DMS79 treated with DMSO at 0.1 percent for 48 hours (cell line): ENCODE data around the gene SEMG1.

Source experiments
- DNase-seq: peaks from one replicate; lab custom pipeline; 2025; lab: John Stamatoyannopoulos, UW

Gene SEMG1, protein sequence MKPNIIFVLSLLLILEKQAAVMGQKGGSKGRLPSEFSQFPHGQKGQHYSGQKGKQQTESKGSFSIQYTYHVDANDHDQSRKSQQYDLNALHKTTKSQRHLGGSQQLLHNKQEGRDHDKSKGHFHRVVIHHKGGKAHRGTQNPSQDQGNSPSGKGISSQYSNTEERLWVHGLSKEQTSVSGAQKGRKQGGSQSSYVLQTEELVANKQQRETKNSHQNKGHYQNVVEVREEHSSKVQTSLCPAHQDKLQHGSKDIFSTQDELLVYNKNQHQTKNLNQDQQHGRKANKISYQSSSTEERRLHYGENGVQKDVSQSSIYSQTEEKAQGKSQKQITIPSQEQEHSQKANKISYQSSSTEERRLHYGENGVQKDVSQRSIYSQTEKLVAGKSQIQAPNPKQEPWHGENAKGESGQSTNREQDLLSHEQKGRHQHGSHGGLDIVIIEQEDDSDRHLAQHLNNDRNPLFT

DNA sequence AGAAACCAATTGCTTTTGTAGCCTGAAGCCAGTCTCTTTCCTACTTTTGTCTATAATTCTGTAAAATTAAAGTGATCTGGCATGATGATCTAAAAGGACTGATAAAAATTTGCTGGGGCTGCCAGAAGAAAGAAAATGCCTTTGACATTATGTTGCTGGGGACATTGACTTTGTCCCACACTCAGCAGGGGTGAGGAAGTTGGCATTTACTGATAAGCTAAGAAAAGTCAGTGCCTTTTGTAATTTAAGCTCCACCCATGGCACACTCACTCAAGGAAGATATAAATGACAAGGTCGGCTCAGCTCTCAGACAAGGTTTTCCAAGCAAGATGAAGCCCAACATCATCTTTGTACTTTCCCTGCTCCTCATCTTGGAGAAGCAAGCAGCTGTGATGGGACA is at the start of gene SEMG1:
TSS of gene SEMG1 (plus strand) at position 309 of the 400 bp plus-strand sequence. CDS start at position 330, 21 bp downstream.
- no peak for DNase-seq

DNA sequence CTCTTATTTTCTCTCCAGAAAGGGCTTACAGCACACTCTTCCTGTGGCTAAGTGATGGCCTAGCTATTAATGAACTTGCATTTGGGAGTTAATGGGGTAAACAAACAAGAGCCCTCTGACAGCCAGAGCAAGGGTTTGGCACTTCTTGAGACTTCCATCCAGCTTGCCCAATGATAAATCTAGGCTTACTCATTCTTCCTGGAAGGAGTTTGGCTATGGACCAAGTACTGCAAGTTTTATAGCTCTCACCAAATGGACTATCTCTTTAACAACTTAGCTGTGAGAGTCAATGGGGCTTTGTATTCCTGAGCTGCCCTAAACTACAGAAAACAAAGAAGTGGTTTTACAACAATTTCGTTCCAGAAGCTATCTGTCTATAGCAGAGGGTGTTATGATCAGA is 48.9 kb upstream of the SEMG1 start:
- no peak for DNase-seq

DNA sequence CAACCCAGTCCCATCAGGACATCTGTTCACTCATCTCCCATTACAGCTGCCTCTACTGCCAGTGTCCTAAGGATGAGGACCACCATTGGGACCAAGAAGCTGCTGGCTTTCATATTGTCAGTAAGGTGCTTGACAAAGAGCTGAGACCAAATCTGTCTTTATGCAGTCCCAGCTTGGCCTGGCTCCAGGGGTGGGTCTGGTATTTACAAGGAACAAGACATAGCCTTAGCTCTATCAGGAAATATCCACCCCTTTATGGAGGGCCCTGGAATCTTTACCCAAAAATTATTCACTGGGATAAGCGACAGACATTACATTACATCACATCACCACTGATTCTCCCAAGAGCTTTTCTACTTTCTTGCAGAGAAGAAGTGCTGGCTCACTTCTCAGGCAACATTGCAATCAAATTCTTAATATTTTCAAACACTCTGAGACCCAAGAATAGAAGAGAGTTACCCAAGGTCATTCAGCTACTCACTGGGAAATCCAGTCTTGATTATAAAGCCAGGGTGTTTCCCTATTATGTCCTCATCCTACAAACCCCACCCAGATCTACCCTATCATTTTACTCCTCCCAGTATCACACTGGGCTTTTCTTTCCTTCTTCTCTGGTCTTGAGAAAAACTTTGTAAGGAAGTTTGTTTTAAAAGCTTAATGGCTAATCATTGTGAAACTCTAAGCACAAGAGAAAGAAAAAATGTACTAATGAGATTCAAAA is 43.6 kb upstream of the SEMG1 start:
- DNase-seq: no peak

DNA sequence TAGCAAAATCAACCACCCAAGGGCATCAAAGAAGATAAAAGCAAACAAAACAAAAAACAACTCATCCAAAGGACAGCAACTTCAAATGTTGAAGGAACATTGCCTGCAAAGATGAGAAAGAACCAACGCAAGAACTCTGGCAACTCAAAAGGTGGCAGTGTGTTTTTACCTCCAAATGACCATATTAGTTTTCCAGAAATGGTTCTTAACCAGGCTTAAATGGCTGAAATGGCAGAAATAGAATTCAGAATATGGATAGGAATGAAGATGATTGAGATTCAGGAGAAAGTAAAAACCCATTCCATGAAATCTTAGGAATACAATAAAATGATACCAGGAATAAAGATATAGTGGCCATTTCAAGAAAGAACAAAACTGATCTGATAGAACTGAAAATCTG is 41.9 kb upstream of the SEMG1 start:
- DNase-seq: no peak

DNA sequence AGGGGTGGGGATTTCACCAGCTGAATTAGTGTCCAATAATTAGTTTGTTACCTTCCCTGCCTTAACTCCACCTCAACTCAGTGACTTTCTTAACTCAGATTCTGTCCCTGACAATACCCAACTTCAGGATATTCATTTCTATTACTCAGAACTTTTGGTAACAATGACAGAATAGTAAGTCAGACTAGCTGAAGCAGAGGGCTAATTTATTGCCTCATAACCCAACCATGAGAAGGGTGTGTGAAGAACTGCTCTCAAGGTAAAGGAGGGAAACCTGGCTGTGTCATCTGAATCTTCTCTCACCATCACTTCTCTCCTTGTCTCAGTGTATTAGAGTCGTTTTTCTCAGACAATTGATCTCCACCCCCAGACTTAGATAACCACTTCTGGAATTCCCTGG is 33.3 kb upstream of the SEMG1 start:
- DNase-seq: no peak

DNA sequence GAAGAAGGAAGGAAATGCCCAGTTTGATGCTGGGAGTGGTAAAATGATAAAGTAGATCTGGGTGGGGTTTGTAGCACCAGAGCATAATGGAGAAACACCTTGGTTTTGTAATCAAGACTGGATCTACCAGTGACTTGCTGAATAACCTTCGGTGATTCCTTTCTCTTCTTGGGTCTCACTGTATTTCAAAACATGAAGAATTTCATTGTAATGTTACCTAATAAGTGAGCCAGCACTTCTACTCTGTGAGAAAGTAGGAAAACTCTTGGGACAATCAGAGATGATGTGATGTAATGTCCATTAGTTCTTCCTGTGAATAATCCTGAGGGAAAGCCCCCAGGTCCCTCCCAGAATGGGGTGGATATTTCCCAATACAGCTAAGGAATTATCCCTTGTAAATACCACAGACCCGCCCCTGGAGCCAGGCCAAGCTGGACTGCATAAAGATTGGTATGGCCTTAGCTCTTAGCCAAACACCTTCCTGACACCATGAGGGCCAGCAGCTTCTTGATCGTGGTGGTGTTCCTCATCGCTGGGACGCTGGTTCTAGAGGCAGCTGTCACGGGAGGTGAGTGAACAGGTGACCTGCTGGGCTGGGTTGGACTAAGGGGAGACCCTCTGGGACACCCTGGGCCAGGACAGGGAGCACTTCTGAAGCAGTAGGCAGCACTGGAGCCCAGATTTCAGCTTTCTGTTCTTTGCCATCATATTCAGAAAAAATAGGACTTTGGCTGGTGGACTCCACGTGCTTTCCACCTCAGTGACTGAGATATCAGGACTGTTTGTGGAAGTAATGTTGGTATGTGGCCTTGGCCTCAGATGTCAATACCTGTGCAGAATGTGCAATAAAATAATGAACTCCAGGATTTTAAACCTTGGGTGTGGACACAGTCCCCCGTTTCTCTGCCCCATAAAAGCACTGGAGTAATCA is 32.1 kb upstream of the SEMG1 start, which contains the start of gene PI3:
TSS of gene PI3 (plus strand) at position 469 of the 931 bp plus-strand sequence. CDS start at position 490, 21 bp downstream.
- no peak for DNase-seq

DNA sequence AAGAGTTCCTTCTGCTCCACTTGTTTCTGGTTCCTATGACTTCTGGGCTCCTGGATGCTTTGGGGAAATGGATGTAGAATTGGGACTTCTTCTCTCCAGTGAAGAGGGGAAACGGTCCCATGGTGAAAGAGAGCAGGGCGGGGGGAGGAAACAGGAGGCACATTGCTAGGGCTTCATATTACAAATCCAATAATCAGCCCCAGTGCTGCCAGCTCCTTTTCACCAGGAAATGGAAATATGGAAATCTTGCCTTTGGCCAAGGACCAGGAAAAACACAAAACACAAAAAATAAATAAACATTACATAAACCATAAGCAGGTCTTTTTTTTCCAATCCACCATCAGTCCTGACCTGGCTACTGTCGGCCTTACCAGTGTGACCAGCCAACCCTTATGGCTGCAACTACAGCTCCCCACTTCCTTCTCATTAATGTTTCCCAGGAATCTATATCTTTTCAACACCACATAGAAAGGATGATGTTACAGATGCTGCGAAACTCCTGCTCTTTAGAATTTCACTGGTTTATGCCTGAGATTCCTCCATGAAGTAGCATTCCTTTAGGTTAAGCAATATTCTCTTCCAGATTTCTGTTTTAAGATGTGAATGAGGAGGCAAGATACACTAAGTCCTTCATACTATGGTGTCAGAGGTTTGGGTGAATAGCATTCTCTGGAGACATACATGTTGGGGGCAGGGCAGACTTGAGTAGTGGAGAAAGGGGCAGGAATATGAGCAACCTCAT is 30.1 kb upstream of the SEMG1 start:
- no peak for DNase-seq

DNA sequence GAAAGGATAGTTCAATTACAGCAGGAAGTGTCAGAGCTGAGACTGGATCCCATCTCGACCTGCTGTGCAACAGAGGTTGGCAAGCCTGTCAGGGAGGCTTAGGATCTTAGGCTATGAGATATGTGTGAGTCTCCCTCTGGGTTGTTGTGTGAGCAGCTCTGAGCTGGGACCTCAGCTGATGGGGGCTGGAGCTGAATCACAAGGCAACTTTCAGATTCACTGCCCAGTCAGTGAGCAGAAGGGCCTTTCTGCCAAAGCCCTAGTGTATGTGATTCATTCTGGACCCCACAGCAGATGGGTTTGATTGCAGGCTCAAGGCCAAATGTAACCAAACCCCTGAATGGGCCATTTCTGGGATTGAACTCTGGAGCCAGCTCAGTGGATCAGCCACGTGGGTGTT is 27.7 kb upstream of the SEMG1 start:
- DNase-seq: no peak

DNA sequence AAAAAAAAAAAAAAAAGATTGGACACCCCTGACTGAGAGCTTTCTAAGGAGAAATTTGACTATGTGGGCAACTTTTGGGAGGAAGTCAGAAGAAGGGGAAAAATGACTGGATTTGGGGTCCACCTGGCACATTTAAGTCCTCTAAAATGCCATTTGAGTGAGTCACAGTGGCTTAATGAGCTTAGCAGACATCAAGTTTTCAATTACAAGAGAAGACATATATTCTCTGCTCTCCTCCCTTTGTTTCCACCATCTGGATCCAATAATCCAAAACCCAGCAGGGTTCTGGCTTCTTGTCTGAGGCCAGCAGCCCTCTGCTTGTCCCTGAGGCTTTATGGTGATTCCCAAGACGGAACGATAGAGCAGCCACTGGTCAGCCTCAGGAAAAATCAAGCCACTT is 25.2 kb upstream of the SEMG1 start:
- DNase-seq: no peak

DNA sequence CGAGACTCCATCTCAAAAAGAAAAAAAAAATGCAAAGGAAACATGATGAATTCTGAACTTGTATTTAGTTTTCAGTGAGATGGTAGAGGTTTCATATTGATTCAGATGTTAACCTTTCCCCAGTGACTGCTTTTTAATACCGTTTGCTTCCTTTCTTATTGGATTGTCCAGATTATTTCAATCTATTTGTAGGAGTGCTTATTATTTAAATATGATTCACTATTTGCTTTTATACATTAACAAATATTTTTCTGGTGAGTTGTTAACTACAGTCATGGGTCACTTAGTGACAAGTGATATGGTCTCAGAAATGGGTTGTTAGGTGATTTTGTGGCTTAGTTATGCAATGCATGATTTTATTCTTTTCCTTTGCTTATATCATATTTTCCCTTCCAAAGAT is 23.7 kb upstream of the SEMG1 start:
- no peak for DNase-seq

DNA sequence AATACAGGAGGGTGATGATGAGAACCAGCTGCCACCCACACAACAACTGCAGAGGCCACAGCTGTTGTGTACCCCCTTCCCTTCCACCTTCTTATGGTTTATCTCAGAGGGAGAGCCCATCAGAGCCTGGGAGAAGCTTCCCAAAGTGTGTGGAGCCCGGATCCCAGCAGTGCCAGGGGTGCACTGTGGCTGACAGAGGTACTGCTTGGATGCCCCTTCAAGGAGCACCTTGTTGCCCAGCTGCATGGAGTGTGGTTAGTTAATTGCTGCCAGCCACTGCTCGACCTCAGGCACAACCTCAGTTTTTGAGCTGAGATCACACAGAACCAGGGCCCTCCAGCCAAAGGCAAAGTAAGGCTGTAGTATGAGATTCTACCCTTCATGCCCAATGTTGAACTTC is 19.1 kb upstream of the SEMG1 start:
- no peak for DNase-seq

DNA sequence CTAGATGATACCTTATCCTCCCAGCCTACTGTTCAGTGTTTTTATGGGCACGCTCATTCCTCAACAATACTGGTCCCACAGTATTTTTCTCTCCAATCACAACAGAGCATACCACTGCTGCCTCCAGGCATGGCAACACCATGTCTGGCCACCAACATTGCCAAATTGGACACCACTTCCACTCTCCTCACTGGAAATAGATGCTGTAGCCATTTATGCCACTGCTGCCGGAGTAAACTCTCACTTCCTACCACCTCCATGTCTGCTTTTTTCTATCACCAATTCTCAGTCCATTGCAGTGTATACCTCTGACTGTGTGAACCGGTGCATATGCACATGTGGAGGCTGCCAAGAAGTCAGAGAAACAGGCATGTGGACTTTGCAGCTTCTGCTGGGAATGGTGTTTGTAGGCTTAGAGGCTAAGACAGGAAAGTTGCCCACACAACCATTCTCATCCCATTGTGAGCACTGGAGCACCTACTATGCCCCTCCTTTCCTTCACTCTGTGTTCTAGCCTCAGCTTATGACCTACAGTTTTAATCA is 17.7 kb upstream of the SEMG1 start:
- no peak for DNase-seq

DNA sequence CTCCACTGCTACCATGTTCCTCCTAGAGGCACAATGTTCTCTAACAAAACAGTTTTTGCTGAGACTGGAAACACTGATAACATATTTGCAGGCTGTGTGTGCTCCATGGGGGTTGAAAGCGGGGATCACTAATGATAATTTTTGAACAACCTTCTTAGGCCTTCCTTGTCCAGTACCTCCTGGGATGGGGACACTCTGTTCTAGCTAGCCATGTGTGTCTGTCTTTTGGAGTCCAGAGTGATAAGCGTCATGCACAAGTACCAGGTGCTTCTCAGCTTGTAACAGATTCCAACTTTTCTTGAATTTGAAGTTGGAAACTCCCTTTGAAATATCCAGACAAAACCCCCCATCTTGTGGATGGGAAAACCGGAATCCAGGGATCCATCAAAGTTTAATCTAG is 17.0 kb upstream of the SEMG1 start:
- DNase-seq: no peak

DNA sequence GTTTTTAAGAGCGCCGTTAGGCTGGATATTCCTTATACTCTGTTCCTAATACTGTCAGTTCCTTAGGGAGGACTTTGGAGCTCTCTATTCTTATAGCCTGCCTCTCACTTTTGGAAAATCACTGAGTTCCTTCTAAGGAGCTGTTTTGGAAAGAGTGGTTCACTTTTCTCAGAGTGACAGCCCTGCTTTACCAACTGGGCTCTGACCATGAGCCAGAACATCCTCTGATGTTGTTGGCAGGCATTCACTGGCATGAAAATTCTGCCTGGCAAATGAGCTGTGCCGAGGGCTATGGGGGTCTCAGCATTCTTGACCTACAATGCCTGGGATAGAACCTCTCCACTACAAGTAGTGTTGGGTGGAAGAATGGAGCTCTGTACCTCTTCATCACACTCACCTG is 14.9 kb upstream of the SEMG1 start:
- DNase-seq: no peak

DNA sequence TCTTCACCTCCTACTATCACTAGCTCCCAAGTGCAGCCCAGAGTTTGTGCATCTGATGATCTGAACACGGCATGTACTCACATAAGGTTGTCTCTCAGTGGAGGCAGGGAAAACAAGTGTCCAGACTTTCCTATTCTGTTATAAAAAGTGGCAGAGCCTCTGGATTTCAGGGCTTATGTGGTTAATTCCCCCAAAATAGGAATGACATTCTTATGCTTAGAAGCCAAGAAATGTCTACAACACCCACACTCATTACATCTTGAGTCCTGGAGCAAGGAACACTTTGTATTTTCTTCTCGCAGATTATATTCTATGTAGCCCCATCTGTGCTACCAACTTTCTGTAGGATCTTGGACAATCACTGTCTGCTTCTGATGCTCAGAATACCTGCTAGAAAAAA is 13.5 kb upstream of the SEMG1 start:
- no peak for DNase-seq

DNA sequence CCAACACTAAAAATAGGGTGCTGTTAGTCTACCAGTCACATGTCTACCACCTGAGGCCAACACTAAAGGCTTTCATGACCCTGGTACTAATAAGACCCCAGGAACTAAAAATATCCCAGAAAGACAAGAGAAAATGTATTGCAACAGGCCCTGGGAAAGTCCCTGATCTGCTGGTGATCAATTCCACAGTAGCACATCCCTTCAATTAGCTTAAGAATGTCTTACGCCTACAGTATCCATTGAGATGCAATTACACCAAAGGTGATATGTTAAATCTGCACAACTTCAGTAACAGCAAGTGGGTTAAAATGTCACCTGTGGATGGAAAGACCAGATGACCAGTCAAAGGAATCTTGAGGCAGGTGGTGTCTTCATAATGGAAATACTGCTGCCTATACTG is 3.1 kb downstream of the SEMG1 start:
- DNase-seq: no peak

DNA sequence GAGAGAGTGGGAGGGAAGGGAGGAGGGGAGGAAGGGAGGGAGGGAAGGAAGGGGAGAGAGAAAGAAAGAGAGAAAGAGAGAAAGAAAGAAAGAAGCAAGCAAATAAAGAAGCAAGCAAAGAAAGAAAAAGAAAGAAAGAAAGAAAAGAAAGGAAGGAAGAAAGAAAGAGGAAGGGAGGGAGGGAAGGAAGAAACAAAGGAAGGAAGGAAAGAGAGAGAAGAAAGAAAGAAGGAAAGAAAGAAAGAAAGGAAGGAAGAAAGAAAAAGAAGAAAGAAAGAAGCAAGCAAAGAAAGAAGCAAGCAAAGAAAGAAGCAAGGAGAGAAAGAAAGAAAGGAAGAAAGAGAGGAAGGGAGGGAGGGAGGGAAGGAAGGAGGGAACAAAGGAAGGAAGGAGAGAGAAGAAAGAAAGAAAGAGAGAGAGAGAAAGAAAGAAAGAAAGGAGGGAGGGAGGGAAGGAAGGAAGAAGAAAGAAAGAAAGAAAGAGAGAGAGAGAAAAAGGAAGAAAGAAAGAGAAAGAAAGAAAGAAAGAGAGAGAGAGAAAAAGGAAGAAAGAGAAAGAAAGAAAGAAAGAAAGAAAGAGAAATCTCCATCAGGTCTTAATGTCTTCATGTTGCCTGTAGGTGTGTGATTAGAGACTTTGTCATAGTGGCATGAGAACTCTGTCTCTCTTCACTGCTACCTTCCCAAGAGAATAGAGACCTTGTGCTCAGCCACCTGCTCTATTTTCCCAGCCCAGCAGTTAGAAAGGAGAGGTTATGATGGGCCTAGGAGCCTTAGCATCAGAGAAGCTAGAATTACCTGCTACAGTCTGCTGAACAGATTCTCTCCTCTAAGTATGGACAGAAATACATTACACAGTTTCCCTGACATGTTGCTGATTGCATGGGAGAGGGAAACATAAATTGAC is 5.0 kb downstream of the SEMG1 start:
- no peak for DNase-seq

DNA sequence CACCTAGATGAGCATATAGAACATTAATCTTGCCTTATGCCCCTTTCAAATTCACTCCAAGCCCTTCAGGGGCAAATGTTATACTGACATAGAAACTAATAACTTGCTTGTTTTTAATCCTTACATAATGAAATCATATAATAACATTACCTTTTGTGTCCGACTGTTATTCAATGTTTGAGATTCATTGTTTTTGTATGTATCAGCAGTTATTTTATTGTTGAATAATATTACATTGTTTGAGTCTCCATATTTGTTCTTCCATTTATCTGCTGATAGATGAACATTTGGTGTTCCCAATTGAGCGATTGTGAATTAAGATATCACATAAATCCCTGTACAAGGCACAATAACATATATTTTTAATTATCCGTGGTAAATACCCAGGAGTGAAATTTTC is 6.0 kb downstream of the SEMG1 start:
- no peak for DNase-seq

DNA sequence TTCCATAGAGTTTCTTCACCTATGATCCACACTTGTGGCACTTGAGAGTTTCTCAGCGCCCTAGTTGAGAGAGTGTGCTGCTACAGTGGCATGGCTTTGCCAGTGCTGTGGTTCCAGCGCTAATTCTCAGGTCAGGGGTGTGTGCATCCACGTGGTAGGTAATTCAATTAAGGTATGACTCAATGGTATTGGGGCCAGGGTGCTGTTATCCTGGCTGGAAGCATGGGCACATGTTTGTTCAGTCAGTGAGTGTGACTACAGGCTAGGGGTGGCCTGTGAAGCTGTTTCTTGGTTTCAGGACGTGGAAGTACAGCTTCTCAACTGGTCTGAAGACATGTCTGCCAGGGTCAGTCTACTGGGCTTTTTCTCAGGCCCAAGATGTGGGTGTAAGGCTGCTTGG is 11.3 kb downstream of the SEMG1 start:
- DNase-seq: no peak

DNA sequence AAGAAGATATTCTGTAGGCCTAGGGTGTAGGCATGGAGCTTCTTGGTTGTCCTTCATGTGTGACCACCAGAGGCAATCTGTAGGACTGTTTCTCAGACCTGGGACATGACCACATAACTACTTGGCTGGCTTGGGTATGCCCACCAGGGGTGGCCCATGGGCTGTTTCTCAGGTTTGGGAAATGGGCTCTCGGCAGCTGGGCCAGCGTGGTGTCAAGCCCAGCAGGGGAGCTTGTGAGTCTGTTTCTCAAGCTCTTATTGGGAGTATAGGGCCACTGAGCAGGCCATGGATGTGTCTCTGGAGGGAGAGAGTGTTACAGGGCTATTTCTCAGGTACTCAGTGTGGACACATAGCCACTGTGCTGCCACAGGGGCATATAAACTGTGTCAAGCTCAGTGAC is 11.8 kb downstream of the SEMG1 start:
- no peak for DNase-seq
